HG02763 (cell line): ENCODE measurements around the gene ALG3.

Source experiments
- ATAC-seq: cut with Tn5 transposase; IDR thresholded peaks from one replicate; pipeline ENCODE4 v1.9.1; 2021; ENCODE audit warnings: mild to moderate bottlenecking, moderate library complexity; ENCODE audit not compliant: unreplicated experiment

ALG3 gene

GRCh38 chr3:184198509-184198908 is 50.3 kb downstream of the ALG3 start:
- no peak for ATAC-seq

- no peak for ATAC-seq
Observed at GRCh38 chr3:184196536-184196935, 52.2 kb downstream of the ALG3 start.

GRCh38 chr3:184193991-184194539 is 54.7 kb downstream of the ALG3 start:
- no peak for ATAC-seq

GRCh38 chr3:184192889-184193288 is 55.9 kb downstream of the ALG3 start:
- ATAC-seq, result no peak
